ENCODE measurements around the gene GYPC. TPM values are rescaled to one million over a fixed set of nuclear protein-coding genes. Genes with fewer than 3 reads are reported as not detected.

Gene GYPC
- total RNA-seq, 1 experiment from 2014 or later = 0.15 TPM

- DNase-seq (ENCODE audit: extremely low read depth, low read depth) = no peak
Measured at GRCh38 chr2:126722081-126722480, 66.1 kb downstream of the GYPC start.

- no peak for DNase-seq (ENCODE audit: extremely low read depth, low read depth)
Measured at GRCh38 chr2:126722546-126722945, 66.6 kb downstream of the GYPC start.

GRCh38 chr2:126723281-126723815 lies 67.4 kb downstream of the GYPC start:
- DNase-seq (ENCODE audit: extremely low read depth, low read depth) = no peak

DNA sequence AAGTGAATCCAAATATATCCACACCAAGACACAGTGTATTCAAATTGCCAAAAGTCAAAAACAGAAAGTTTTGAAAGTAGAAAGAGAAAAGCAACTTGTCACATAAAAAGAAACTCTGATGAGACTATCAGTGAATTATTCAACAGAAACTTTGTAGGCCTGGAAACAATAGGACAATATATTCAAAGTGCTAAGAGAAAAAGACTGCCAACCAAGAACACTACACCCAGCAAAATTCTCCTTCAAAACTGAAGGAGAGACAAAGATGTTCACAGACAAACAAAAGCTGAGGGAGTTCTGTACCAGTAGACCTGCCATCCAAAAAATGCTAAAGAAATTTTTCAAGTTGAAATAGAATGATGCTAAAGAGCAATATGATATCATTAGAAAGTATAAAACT lies 69.6 kb downstream of the GYPC start:
- DNase-seq (ENCODE audit: extremely low read depth, low read depth) = no peak

DNA sequence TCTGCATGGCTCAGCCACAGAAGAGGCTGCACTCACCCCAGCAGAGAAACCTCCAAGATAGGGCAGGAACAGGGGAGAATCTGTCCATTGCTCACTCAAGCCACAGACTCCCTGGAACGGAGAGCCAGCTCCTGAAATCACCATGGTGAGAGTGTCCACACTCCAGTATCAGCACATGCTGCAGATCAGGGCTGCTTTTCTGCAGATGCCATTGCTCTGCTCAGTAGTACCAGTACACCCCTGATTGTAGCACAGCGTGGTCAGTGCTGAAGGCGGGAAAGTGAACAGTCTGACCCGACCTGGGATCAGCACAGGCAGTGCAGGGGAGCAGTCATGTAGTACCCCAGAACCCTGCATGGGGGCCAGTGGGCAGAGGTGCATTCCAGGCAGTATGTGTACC lies 73.9 kb downstream of the GYPC start:
- DNase-seq (ENCODE audit: extremely low read depth, low read depth) = no peak

DNA sequence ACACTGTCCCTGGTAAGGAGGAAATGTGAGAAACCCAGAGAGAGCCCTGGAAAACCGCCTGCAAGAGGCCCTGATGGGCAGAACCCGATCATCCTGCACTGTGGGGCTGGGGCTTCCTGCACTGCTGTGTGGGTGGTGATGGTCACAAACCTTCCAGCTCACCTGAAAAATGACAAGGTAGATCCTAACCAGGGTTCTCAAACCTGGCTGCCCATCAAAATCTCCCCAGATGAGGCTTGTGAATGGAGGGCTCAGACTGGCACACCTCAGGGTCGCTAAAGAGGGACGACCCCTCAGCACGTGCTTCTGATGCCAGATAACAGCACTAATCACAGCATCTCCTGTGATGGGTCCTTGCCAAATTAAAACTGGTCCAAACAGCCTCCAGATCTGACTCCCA lies 74.7 kb downstream of the GYPC start:
- no peak for DNase-seq (ENCODE audit: extremely low read depth, low read depth)

DNA sequence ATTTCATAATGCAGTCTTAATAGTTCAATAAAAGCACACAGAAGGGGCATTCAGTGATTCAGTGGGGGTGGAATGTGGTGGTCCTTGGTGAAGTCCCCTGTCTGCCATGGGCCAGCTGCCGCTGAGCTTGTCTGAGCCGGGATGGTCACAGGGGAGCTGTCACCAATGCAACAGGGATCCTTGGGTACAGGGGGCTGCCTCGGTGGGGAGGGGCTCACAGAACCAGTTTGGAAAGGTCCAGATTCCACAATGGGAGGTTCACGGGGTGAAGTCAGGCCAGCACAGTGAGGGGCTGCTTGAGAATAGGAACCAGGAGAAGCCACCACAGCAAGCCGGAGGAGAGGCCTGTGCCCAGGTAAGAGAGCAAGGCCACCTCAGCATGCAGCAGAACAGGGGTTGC lies 75.4 kb downstream of the GYPC start:
- no peak for DNase-seq (ENCODE audit: extremely low read depth, low read depth)

GRCh38 chr2:126732682-126733245 lies 76.8 kb downstream of the GYPC start:
- DNase-seq (ENCODE audit: extremely low read depth, low read depth) = no peak

DNA sequence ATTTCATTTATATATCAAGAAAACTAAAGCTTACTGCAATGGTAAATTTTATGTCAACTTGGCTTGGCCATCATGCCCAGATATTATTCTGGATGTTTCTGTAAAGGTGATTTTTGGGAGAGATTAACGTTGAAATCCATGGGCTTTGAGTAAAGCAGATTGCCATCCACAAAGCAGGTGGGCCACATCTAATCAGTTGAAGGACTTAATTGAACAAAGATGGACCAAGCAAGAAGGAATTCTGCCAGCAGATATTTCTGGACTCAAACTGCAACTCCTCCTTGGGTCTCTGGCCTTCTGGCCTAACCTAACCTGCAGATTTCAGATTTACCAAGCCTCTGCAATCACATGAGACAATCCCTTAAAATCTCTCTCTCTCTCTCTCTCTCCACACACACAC lies 77.8 kb downstream of the GYPC start:
- DNase-seq (ENCODE audit: extremely low read depth, low read depth) = no peak

DNA sequence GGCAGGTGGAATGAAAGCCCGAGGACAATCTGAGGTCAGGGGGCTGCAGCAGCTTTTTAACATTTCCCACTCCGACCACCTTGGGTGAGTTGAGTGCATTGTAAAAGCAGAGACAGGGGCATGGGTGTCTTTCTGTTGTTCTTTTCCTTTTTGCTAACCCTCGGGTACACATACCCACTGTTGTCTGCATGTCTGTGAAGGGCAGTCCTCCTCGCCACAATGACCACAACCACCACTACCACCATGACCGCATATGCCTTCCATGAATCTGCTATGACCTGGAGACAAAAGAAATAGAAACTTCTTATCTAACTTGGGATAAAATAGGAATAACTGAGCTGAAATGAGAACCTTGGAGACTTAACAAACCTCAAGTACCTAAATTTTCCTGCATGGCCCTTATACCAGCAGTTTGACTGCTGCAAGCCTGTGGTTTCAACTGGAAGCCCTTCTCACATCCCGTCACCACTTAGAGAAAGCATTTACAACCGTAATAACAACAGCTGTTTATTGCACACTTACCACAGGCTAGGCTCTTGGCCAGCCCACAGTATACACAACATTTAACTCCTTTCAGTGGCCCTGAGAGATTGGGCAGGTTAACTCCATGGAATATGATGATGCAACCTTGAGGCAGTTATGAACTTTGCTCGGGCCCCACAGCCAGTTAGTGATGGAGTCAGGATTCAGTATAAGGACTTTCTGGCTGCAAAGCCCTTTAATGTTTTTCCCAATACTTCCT lies 80.3 kb downstream of the GYPC start:
- DNase-seq (ENCODE audit: extremely low read depth, low read depth) = no peak

GRCh38 chr2:126739141-126739540 lies 83.2 kb downstream of the GYPC start:
- DNase-seq (ENCODE audit: extremely low read depth, low read depth) = no peak

DNA sequence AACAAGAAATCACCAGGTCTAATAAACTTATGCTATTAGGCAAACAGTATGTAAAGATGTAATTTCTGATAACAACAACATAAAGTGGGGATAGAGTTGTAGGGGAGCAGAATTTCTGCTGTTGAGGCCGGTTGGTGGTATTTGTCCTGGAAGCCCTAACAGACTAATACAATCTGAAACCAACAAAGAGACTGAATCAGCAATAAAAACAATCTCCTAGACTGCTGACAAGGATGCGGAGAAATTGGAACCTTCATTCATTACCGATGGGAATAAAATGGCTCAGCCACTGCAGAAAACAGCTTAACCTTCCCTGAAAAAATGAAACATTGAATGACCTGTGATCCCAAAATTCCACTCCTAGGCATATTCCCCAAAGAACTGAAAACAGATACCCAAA lies 88.7 kb downstream of the GYPC start:
- DNase-seq (ENCODE audit: extremely low read depth, low read depth) = no peak

Small RNA genes within 50 kb of the gene (small RNA-seq; reads per million reads assigned to genes)
- gene RNU6-675P = 0 reads per million in 2 experiments

Other genes starting within 250 kb of the GYPC start
- not detected in 2 replicates for gene TEX51, start 242.7 kb downstream of the GYPC start, total RNA-seq (2014; rRNA removed; shearing (Covaris generic))

Measured in NCI-H460 (cell line).